ENCODE measurements around the gene NPAS4. TPM values are rescaled to one million over a fixed set of nuclear protein-coding genes. Genes with fewer than 3 reads are reported as not detected.
A peak's percentile ranks its signal among the peaks of the same experiment; 100 is the strongest.

Gene NPAS4
- total and polyA plus RNA-seq, 7 experiments from 2014 or later, result 0.53 TPM; not detected in 6

DNA sequence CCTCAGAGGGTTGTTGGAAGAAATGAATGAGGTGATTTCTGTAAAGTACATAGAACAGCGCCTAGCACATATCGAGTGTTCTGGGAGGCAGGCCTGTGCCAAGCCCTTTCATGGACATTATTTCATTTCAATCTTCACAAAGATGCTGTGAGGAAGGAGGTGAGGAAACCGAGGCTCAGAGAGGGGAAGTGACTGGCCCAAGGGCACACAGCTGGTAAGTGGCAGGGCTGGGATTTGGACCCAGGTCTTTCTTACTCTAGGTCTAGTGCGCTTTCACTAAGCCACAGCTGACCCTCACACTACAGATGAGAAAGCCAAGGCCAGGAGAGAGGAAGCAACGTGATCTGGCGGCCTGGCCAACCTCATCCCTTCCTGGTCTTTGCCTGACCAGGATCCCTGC, 47.9 kb downstream of the NPAS4 start:
- Histone ChIP-seq H3K27me3 (ENCODE audit: control insufficient read depth in 2 of 2, insufficient read depth in 2 of 2, low read length in 2 of 2) (no peaks in the 10 kb centered on the region), H3K9me3 (ENCODE audit: control insufficient read depth in 2 of 3, low read length in 3 of 3) (no peaks in the 10 kb centered on the region), H3K36me3 (ENCODE audit: control insufficient read depth in 2 of 3, insufficient read depth in 3 of 3, low read length in 3 of 3) (peaks cover 0 to 15% (median 0%) of the 10 kb centered on the region in 3 experiments), H3K27ac (ENCODE audit: low read depth, low read length) (no peak overlapping the region), H3K4me3 (ENCODE audit: low read length) (no peak overlapping the region), H3K4me1 (ENCODE audit: control insufficient read depth in 2 of 2, insufficient read depth in 2 of 2, low read length in 2 of 2) (peaks cover 8 to 10% of the 10 kb centered on the region in 2 donors)
- no peak for DNase-seq
- Mint-ChIP-seq H3K36me3 (peaks cover 0 to 8% (median 0%) of the 10 kb centered on the region in 5 donors), H3K27ac (peak overlapping the region in 4 of 9 donors; percentile 12 to 88 (median 58)), H3K27me3 (no peaks in the 10 kb centered on the region), H3K4me3 (peak overlapping the region; percentile 20 to 94 (median 88)), H3K9me3 (no peaks in the 10 kb centered on the region), H3K4me1 (peaks cover 0 to 29% (median 23%) of the 10 kb centered on the region in 7 donors)
- intact Hi-C loops (cut with micrococcal nuclease), result loop anchor here (5.0 kb wide), 3 partner anchors 74 to 1339 kb away; partner anchors contain the start of gene PC (in 1 of the 2)
- CTCF ChIA-PET, result interaction anchor here (0.7 to 1.0 kb wide), 3 partner anchors 9 to 207 kb away, joined by 3 to 5 read pairs (median 3); no protein-coding TSS in a partner anchor
- POLR2A ChIA-PET, result interaction anchor here (0.8 to 4.0 kb wide), 4 partner anchors 11 to 170 kb away, joined by 3 to 42 read pairs (median 4); partner anchors contain the start of genes DPP3, MRPL11, RBM14 and RBM4
- ATAC-seq, result no peak

DNA sequence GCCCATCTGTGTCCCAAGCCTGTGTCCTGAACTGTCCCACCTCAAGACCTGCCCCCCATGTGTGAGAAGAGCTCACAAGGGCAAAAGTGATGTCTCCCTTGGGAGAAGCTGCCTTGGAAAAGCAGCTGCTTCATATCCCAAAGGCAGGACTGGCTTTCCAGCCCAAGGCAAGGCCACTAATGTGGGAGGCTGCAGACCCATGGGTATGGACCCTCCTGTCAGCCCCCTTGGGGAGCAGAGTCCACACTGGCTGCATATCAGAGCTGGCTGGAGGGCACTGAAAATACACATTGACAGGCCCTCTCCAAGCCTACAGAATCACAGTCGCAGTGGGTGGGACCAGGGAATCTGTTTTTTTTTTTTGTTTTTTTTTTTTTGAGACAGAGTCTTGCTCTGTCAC, 48.6 kb downstream of the NPAS4 start:
- H3K36me3 Mint-ChIP-seq, result peaks cover 0 to 8% (median 0%) of the 10 kb centered on the region in 5 donors
- DNase-seq (no peak), ATAC-seq (no peak)
- ChIA-PET POLR2A (interaction anchor here (0.5 to 4.0 kb wide), 5 partner anchors 10 to 768 kb away, joined by 3 to 42 read pairs (median 4); partner anchors contain the start of genes DPP3, MRPL11 and RBM14), CTCF (interaction anchor here (0.5 to 1.0 kb wide), 4 partner anchors 9 to 333 kb away, joined by 3 to 5 read pairs (median 3); no protein-coding TSS in a partner anchor)
- Histone ChIP-seq H3K27me3 (ENCODE audit: control insufficient read depth in 2 of 2, insufficient read depth in 2 of 2, low read length in 2 of 2) (no peaks in the 10 kb centered on the region), H3K4me1 (ENCODE audit: control insufficient read depth in 2 of 2, insufficient read depth in 2 of 2, low read length in 2 of 2) (peaks cover 8 to 10% of the 10 kb centered on the region in 2 donors), H3K27ac (ENCODE audit: low read depth, low read length) (no peak overlapping the region), H3K4me3 (ENCODE audit: low read length) (no peak overlapping the region), H3K9me3 (ENCODE audit: control insufficient read depth in 2 of 3, low read length in 3 of 3) (no peaks in the 10 kb centered on the region), H3K36me3 (ENCODE audit: control insufficient read depth in 2 of 3, insufficient read depth in 3 of 3, low read length in 3 of 3) (peaks cover 0 to 18% (median 0%) of the 10 kb centered on the region in 3 experiments)
- H3K27me3 Mint-ChIP-seq, result no peaks in the 10 kb centered on the region
- intact Hi-C loops (cut with micrococcal nuclease), result loop anchor here (5.0 kb wide), 3 partner anchors 73 to 1338 kb away; partner anchors contain the start of gene PC (in 1 of the 2)
- H3K4me1 Mint-ChIP-seq, result peaks cover 0 to 29% (median 23%) of the 10 kb centered on the region in 7 donors
- no peaks in the 10 kb centered on the region for H3K9me3 Mint-ChIP-seq
- H3K27ac Mint-ChIP-seq, result no peak overlapping the region
- peak overlapping the region in 1 of 10 donors; percentile 21 for H3K4me3 Mint-ChIP-seq

- H3K4me1 Mint-ChIP-seq, result peaks cover 0 to 29% (median 23%) of the 10 kb centered on the region in 7 donors
- peaks cover 0 to 18% (median 0%) of the 10 kb centered on the region in 3 experiments for H3K36me3 ChIP-seq (ENCODE audit: control insufficient read depth in 2 of 3, insufficient read depth in 3 of 3, low read length in 3 of 3)
- H3K4me3 Mint-ChIP-seq, result peak overlapping the region in 2 of 10 donors; percentile 21 to 83
- no peaks in the 10 kb centered on the region for H3K27me3 Mint-ChIP-seq
- DNase-seq, result no peak
- peak overlapping the region in 1 of 9 donors; percentile 57 for H3K27ac Mint-ChIP-seq
- CTCF ChIA-PET, result no interaction called here
- H3K4me3 ChIP-seq (ENCODE audit: low read length), result no peak overlapping the region
- no peaks in the 10 kb centered on the region for H3K9me3 ChIP-seq (ENCODE audit: control insufficient read depth in 2 of 3, low read length in 3 of 3)
- no peak overlapping the region for H3K27ac ChIP-seq (ENCODE audit: low read depth, low read length)
- intact Hi-C loops (cut with micrococcal nuclease), result no loop called here
- H3K4me1 ChIP-seq (ENCODE audit: control insufficient read depth in 2 of 2, insufficient read depth in 2 of 2, low read length in 2 of 2), result peaks cover 8 to 10% of the 10 kb centered on the region in 2 donors
- ATAC-seq, result no peak
- H3K9me3 Mint-ChIP-seq, result no peaks in the 10 kb centered on the region
- peaks cover 0 to 8% (median 0%) of the 10 kb centered on the region in 5 donors for H3K36me3 Mint-ChIP-seq
- H3K27me3 ChIP-seq (ENCODE audit: control insufficient read depth in 2 of 2, insufficient read depth in 2 of 2, low read length in 2 of 2), result no peaks in the 10 kb centered on the region
- POLR2A ChIA-PET, result interaction anchor here (0.6 kb wide), 1 partner anchor 14 kb away, joined by 4 read pairs; no protein-coding TSS in a partner anchor
These were observed 49.2 kb downstream of the NPAS4 start for GRCh38 chr11:66470015-66470414.

DNA sequence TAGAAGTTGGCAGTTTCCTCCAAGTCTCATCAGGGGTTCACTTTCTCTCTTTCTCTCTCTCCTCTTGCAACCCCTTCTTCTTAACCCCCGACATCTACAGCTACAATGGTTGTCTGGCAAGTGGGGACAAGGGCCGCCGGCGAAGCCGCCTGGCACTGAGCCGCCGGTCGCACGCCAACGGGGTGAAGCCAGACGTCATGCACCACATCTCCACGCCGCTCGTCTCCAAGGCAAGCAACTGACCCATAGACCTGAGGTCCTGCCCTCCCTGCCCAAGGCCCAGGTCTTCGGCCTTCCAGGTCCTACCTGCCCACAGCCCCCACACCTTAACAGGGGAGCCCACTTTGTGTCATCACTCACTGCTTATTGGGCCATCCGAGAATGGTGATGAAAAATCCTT, 50.3 kb downstream of the NPAS4 start:
- Histone ChIP-seq H3K4me1 (ENCODE audit: control insufficient read depth in 2 of 2, insufficient read depth in 2 of 2, low read length in 2 of 2) (peaks cover 8 to 10% of the 10 kb centered on the region in 2 donors), H3K4me3 (ENCODE audit: low read length) (no peak overlapping the region), H3K9me3 (ENCODE audit: control insufficient read depth in 2 of 3, low read length in 3 of 3) (no peaks in the 10 kb centered on the region), H3K27ac (ENCODE audit: low read depth, low read length) (no peak overlapping the region), H3K27me3 (ENCODE audit: control insufficient read depth in 2 of 2, insufficient read depth in 2 of 2, low read length in 2 of 2) (no peaks in the 10 kb centered on the region), H3K36me3 (ENCODE audit: control insufficient read depth in 2 of 3, insufficient read depth in 3 of 3, low read length in 3 of 3) (peaks cover 0 to 21% (median 0%) of the 10 kb centered on the region in 3 experiments)
- no peak for DNase-seq
- ATAC-seq, result no peak
- ChIA-PET POLR2A (no interaction called here), CTCF (interaction anchor here (1.7 kb wide), 1 partner anchor 9 kb away, joined by 5 read pairs; the partner anchor contains the start of gene DPP3)
- Mint-ChIP-seq H3K27ac (no peak overlapping the region), H3K9me3 (no peaks in the 10 kb centered on the region), H3K36me3 (peaks cover 0 to 8% (median 0%) of the 10 kb centered on the region in 5 donors), H3K4me1 (peaks cover 0 to 20% (median 17%) of the 10 kb centered on the region in 7 donors), H3K4me3 (no peak overlapping the region), H3K27me3 (no peaks in the 10 kb centered on the region)
- intact Hi-C loops (cut with micrococcal nuclease), result no loop called here

- intact Hi-C loops (cut with micrococcal nuclease), result no loop called here
- DNase-seq, result no peak
- POLR2A ChIA-PET, result no interaction called here
These were observed 51.2 kb downstream of the NPAS4 start for GRCh38 chr11:66472054-66472453.

DNA sequence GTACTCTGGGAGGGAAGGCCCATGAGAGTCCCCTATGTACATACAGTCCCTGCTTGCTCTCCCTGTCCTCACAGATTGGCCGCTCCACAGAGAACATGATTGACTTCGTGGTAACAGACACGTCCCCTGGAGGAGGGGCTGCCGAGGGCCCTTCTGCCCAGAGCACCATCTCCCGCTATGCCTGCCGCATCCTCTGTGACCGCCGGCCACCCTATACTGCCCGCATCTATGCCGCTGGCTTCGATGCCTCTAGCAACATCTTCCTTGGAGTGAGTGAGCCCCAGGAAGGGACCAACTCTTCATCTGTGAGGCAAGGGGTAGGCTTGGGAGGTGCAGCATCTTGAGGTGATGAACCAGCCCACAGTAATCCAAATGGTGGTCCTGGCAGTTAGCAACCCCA, 52.3 kb downstream of the NPAS4 start:
- H3K9me3 Mint-ChIP-seq, result no peaks in the 10 kb centered on the region
- ATAC-seq, result no peak
- CTCF ChIA-PET, result no interaction called here
- H3K4me1 Mint-ChIP-seq, result peaks cover 0 to 9% (median 7%) of the 10 kb centered on the region in 7 donors
- no peaks in the 10 kb centered on the region for H3K9me3 ChIP-seq (ENCODE audit: control insufficient read depth in 2 of 3, low read length in 3 of 3)
- H3K27ac ChIP-seq (ENCODE audit: low read depth, low read length), result no peak overlapping the region
- H3K27me3 ChIP-seq (ENCODE audit: control insufficient read depth in 2 of 2, insufficient read depth in 2 of 2, low read length in 2 of 2), result no peaks in the 10 kb centered on the region
- no peak overlapping the region for H3K4me3 ChIP-seq (ENCODE audit: low read length)
- no peak overlapping the region for H3K4me3 Mint-ChIP-seq
- H3K36me3 ChIP-seq (ENCODE audit: control insufficient read depth in 2 of 3, insufficient read depth in 3 of 3, low read length in 3 of 3), result peaks cover 0 to 22% (median 0%) of the 10 kb centered on the region in 3 experiments
- POLR2A ChIA-PET, result no interaction called here
- H3K27me3 Mint-ChIP-seq, result no peaks in the 10 kb centered on the region
- no peak for DNase-seq
- H3K36me3 Mint-ChIP-seq, result peaks cover 0 to 14% (median 0%) of the 10 kb centered on the region in 5 donors
- intact Hi-C loops (cut with micrococcal nuclease), result no loop called here
- H3K4me1 ChIP-seq (ENCODE audit: control insufficient read depth in 2 of 2, insufficient read depth in 2 of 2, low read length in 2 of 2), result peaks cover 0 to 1% of the 10 kb centered on the region in 2 donors
- H3K27ac Mint-ChIP-seq, result no peak overlapping the region

More at GRCh38 chr11:66472054-66472453, 51.2 kb downstream of the NPAS4 start:
- peaks cover 8 to 10% of the 10 kb centered on the region in 2 donors for H3K4me1 ChIP-seq (ENCODE audit: control insufficient read depth in 2 of 2, insufficient read depth in 2 of 2, low read length in 2 of 2)
- Mint-ChIP-seq H3K9me3 (no peaks in the 10 kb centered on the region), H3K36me3 (peaks cover 0 to 14% (median 0%) of the 10 kb centered on the region in 5 donors), H3K27me3 (no peaks in the 10 kb centered on the region), H3K4me1 (peaks cover 0 to 16% (median 14%) of the 10 kb centered on the region in 7 donors), H3K27ac (no peak overlapping the region), H3K4me3 (no peak overlapping the region)
- CTCF ChIA-PET, result interaction anchor here (0.7 to 1.7 kb wide), 2 partner anchors 8 to 25 kb away, joined by 3 to 5 read pairs; partner anchors contain the start of gene DPP3
- H3K36me3 ChIP-seq (ENCODE audit: control insufficient read depth in 2 of 3, insufficient read depth in 3 of 3, low read length in 3 of 3), result peaks cover 0 to 22% (median 0%) of the 10 kb centered on the region in 3 experiments
- ATAC-seq, result no peak
- no peaks in the 10 kb centered on the region for H3K9me3 ChIP-seq (ENCODE audit: control insufficient read depth in 2 of 3, low read length in 3 of 3)
- H3K4me3 ChIP-seq (ENCODE audit: low read length), result no peak overlapping the region
- no peak overlapping the region for H3K27ac ChIP-seq (ENCODE audit: low read depth, low read length)
- H3K27me3 ChIP-seq (ENCODE audit: control insufficient read depth in 2 of 2, insufficient read depth in 2 of 2, low read length in 2 of 2), result no peaks in the 10 kb centered on the region
